Measurements from ENCODE around the gene KRT14. TPM values are rescaled to one million over a fixed set of nuclear protein-coding genes. Genes with fewer than 3 reads are reported as not detected.
"Not testable (repeated sequence)": the region's sequence is repeated elsewhere in the genome, so short reads cannot be mapped to it uniquely, and the experiment has no call there.

KRT14 gene
- total RNA-seq, 3 donors from 2014 or later, result 0.67 TPM; not detected in 2

DNA sequence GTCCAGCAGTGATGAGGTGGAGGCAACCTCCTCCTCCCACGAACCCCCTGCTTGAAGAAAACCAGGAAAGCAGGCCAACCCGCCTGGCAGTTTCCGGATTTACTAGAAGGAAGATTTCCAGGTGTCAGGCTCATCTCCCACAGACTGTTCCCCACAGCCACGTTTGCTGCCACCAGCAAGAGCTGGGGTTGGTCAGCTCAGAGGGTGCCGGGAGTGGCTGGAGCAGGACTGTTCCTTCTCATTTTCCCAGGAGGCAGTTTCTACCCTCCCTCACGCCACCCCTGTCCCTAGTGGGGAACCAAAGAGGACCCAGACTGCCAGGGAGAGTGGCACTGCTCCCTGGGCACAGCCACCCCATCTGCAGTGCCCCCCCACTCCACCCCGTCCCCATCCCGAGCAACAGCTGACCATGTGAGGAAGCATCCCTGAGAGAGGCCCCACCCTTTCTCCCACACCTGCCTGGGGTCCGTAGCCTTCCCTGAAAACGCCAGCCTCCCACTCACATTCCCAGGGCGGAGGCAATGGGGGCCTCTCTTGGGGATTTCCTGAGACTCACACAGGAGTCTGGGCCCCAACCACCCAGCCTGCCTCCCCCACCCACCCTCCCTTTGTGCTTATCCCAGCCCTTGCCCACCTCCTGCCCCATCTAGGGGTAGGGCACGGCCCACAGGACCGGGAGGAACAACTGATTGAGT is 31.8 kb upstream of the KRT14 start:
- H3K36me3 ChIP-seq (ENCODE audit: low read depth), result no peaks in the 10 kb centered on the region
- TF ChIP-seq, protein P1, sequence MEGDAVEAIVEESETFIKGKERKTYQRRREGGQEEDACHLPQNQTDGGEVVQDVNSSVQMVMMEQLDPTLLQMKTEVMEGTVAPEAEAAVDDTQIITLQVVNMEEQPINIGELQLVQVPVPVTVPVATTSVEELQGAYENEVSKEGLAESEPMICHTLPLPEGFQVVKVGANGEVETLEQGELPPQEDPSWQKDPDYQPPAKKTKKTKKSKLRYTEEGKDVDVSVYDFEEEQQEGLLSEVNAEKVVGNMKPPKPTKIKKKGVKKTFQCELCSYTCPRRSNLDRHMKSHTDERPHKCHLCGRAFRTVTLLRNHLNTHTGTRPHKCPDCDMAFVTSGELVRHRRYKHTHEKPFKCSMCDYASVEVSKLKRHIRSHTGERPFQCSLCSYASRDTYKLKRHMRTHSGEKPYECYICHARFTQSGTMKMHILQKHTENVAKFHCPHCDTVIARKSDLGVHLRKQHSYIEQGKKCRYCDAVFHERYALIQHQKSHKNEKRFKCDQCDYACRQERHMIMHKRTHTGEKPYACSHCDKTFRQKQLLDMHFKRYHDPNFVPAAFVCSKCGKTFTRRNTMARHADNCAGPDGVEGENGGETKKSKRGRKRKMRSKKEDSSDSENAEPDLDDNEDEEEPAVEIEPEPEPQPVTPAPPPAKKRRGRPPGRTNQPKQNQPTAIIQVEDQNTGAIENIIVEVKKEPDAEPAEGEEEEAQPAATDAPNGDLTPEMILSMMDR (IDR thresholded peaks at IDR 0.05), result no peak
- no peak overlapping the region for H3K4me3 ChIP-seq
- H3K9me3 ChIP-seq, result no peaks in the 10 kb centered on the region
- DNase-seq (no peak), ATAC-seq (no peak)
- intact Hi-C loops (cut with DNase I, micrococcal nuclease), result no loop called here
- H3K4me1 ChIP-seq (ENCODE audit: low read depth), result no peaks in the 10 kb centered on the region

GRCh38 chr17:41617698-41618097 is 31.0 kb upstream of the KRT14 start:
- TF ChIP-seq, protein P1 (IDR thresholded peaks at IDR 0.05), result no peak
- DNase-seq, result no peak
- ATAC-seq, result no peak

DNA sequence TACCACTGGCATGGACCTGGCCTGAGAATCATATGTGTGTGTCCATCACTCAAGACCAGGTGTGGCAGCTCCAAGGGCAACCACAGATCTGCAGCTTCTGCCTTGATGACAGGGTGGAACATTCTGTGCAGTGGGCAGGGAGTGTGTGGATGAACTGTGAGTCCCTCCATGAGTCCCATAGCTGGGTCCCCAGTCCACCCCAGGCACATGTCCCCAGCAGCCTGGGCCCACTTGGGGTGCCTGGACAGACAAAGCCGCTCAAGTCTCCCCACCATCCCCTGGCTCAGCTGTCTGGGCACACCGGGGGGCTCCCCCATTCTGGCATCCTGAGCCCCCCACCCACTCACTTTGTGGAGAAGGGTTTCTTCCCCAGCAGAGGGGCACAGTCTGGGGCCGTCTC is 30.4 kb upstream of the KRT14 start:
- Histone ChIP-seq H3K9me3 (no peaks in the 10 kb centered on the region), H3K4me1 (ENCODE audit: low read depth) (no peaks in the 10 kb centered on the region), H3K4me3 (no peak overlapping the region), H3K36me3 (ENCODE audit: low read depth) (no peaks in the 10 kb centered on the region)
- TF ChIP-seq, protein P1 (IDR thresholded peaks at IDR 0.05), result no peak
- intact Hi-C loops (cut with DNase I, micrococcal nuclease), result no loop called here
- DNase-seq (no peak), ATAC-seq (no peak)

More at GRCh38 chr17:41617698-41618097, 31.0 kb upstream of the KRT14 start:
- intact Hi-C loops (cut with DNase I, micrococcal nuclease), result no loop called here
- Histone ChIP-seq H3K36me3 (ENCODE audit: low read depth) (no peaks in the 10 kb centered on the region), H3K4me1 (ENCODE audit: low read depth) (no peaks in the 10 kb centered on the region), H3K4me3 (no peak overlapping the region), H3K9me3 (no peaks in the 10 kb centered on the region)

DNA sequence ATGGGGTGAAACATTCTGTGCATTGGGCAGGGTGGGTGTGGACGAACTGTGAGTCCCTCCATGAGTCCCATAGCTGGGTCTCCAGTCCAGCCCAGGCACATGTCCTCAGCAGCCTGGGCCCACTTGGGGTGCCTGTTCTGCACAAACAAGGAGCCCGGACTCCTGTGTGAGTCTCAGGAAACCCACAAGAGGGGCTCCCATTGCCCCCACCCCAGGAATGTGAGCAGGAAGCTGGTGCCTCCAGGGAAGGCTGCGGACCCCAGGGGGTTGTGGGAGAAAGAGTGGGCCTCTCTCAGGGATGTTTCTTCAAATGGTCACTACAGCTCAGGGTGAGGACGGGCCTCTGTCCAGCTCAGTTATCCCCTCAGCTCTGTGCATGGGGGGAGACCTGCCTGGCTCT is 29.8 kb upstream of the KRT14 start:
- H3K4me3 ChIP-seq; ATAC-seq; H3K4me1 ChIP-seq (ENCODE audit: low read depth); DNase-seq; H3K9me3 ChIP-seq; intact Hi-C loops (cut with DNase I, micrococcal nuclease); H3K36me3 ChIP-seq (ENCODE audit: low read depth): not testable (repeated sequence)

DNA sequence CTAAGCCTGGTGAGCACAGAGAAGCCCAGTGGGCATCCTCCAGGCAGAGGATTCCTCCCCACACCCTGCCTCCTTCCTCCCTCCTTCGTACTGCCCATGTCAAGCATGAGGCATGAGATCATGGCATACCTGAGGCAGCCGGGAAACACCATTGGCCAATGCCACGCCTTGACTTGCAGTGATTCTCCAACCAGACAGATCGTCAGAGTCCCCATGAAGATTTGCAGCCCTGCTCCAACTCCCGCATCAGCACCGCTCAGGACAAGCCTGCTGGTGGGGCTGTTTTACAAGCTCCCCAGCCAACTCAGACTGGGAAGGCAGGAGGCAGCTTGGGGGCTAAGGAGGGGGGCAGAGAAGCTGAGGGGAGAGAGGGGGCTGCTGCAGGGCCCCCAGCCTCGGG is 28.8 kb upstream of the KRT14 start:
- Histone ChIP-seq H3K9me3 (no peaks in the 10 kb centered on the region), H3K4me1 (ENCODE audit: low read depth) (no peaks in the 10 kb centered on the region), H3K4me3 (no peak overlapping the region), H3K36me3 (ENCODE audit: low read depth) (no peaks in the 10 kb centered on the region)
- TF ChIP-seq, protein P1 (IDR thresholded peaks at IDR 0.05), result no peak
- no peak for DNase-seq
- no peak for ATAC-seq
- intact Hi-C loops (cut with DNase I, micrococcal nuclease), result no loop called here

- intact Hi-C loops (cut with DNase I, micrococcal nuclease); DNase-seq: not testable (repeated sequence)
These were observed 28.1 kb upstream of the KRT14 start for GRCh38 chr17:41614767-41615166.

GRCh38 chr17:41614098-41614497 is 27.4 kb upstream of the KRT14 start:
- no peaks in the 10 kb centered on the region for H3K4me1 ChIP-seq (ENCODE audit: low read depth)
- DNase-seq (no peak), ATAC-seq (no peak)
- no peak overlapping the region for H3K4me3 ChIP-seq
- TF ChIP-seq, protein P1 (IDR thresholded peaks at IDR 0.05), result no peak
- intact Hi-C loops (cut with DNase I, micrococcal nuclease), result no loop called here
- H3K9me3 ChIP-seq, result no peaks in the 10 kb centered on the region
- no peaks in the 10 kb centered on the region for H3K36me3 ChIP-seq (ENCODE audit: low read depth)

More at GRCh38 chr17:41614767-41615166, 28.1 kb upstream of the KRT14 start:
- H3K4me1 ChIP-seq (ENCODE audit: low read depth); H3K9me3 ChIP-seq; H3K4me3 ChIP-seq; ATAC-seq; H3K36me3 ChIP-seq (ENCODE audit: low read depth): not testable (repeated sequence)
